Endothelial cell of umbilical vein (primary cell): Measurements from ENCODE around the gene LYRM1. TPM values are rescaled to one million over a fixed set of nuclear protein-coding genes. Genes with fewer than 3 reads are reported as not detected.

Source experiments
- BruUV-seq: library from RNA; stranded (reverse); fragments of 400-500 nt; replicated peaks from 2 replicates; lab custom pipeline; 2021; lab: Mats Ljungman, UMichigan
- CTCF ChIA-PET: fragments of 300-600, 350-600 bp; sonication (Branson Sonifier 250); formaldehyde crosslinking; loops from one replicate; lab custom pipeline; 2021; ENCODE audit warnings: antibody characterized with exemption, inconsistent platforms; lab: Charles Lee
- POLR2A ChIA-PET: fragments of 300-600, 350-600 bp; sonication (Branson Sonifier 250); formaldehyde crosslinking; loops from one replicate; lab custom pipeline; 2021; ENCODE audit warnings: antibody characterized with exemption, inconsistent platforms; lab: Charles Lee
- DNase-seq: peaks from one replicate; pipeline ENCODE4 v3.0.0-alpha.2; 2011; ENCODE audit warnings: low read depth, low spot score
- FAIRE-seq: peaks from 2 replicates; lab custom pipeline; 2011; peaks lifted over from hg19 to GRCh38; lab: Jason Lieb, UNC
- H2AFZ ChIP-seq: 2 replicates; pipeline ENCODE4 v1.6.0; 2012; ENCODE audit warnings: low read depth, low read length, control low read depth, inconsistent platforms
- H3K27ac ChIP-seq: 2 replicates; pipeline ENCODE4 v1.5.1; 2011; ENCODE audit warnings: low read depth, mild to moderate bottlenecking, control low read depth, low read length, moderate library complexity; ENCODE audit not compliant: insufficient read depth
- H3K27me3 ChIP-seq, 2 experiments: 2 replicates each; pipeline versions ENCODE4 v1.6.0 to v1.6.1; 2011; ENCODE audit warnings: low read length in 2 of 2, mixed read lengths in 1 of 2; ENCODE audit not compliant: control insufficient read depth in 2 of 2, insufficient read depth in 2 of 2
- H3K36me3 ChIP-seq, 2 experiments: 2 replicates in 1 of 2; 3 replicates in 1 of 2; pipeline ENCODE4 v1.5.1; 2011; ENCODE audit warnings: low read length in 2 of 2, mild to moderate bottlenecking in 1 of 2, moderate library complexity in 1 of 2; ENCODE audit not compliant: control insufficient read depth in 2 of 2, insufficient read depth in 2 of 2; ENCODE audit errors: extremely low read depth in 1 of 2
- H3K4me1 ChIP-seq: 3 replicates; pipeline ENCODE4 v1.5.1; 2011; ENCODE audit warnings: mild to moderate bottlenecking, low read length; ENCODE audit not compliant: control insufficient read depth, insufficient read depth; ENCODE audit errors: extremely low read depth
- H3K4me2 ChIP-seq: 2 replicates; pipeline ENCODE4 v1.6.1; 2011; ENCODE audit warnings: low read length, control low read depth, mixed read lengths; ENCODE audit not compliant: insufficient read depth
- H3K4me3 ChIP-seq, 3 experiments: fragments of 200-600 bp in 1 of 3; sonication (generic), shearing (Covaris generic) in 1 of 3; replicated peaks in 1 of 3; 2 replicates each; pipeline ENCODE4 v1.5.1; 2011 to 2016; ENCODE audit warnings: control low read depth in 3 of 3, low read length in 3 of 3, mild to moderate bottlenecking in 2 of 3, inconsistent platforms in 1 of 3, low read depth in 1 of 3, moderate library complexity in 1 of 3; ENCODE audit not compliant: insufficient read depth in 1 of 3
- H3K79me2 ChIP-seq: 2 replicates; pipeline ENCODE4 v1.6.0; 2012; ENCODE audit warnings: low read length, inconsistent platforms; ENCODE audit not compliant: control insufficient read depth, insufficient read depth
- H3K9ac ChIP-seq: replicated peaks from 2 replicates; pipeline ENCODE3; 2011; ENCODE audit warnings: low read length, control low read depth; ENCODE audit not compliant: insufficient read depth; ENCODE audit errors: extremely low read depth
- H3K9me1 ChIP-seq: replicated peaks from 3 replicates; pipeline ENCODE4 v1.6.0; 2011; ENCODE audit warnings: mild to moderate bottlenecking, low read length; ENCODE audit not compliant: control insufficient read depth, insufficient read depth; ENCODE audit errors: extremely low read depth
- H3K9me3 ChIP-seq: replicated peaks from 2 replicates; pipeline ENCODE4 v1.5.1; 2012; ENCODE audit warnings: low read length, inconsistent platforms; ENCODE audit not compliant: control insufficient read depth, insufficient read depth
- H4K20me1 ChIP-seq: replicated peaks from 2 replicates; pipeline ENCODE3; 2011; ENCODE audit warnings: mild to moderate bottlenecking, low read length; ENCODE audit not compliant: control insufficient read depth, insufficient read depth; ENCODE audit errors: extremely low read depth
- CTCF ChIP-seq, 2 donors: IDR thresholded peaks; 1 replicate in 1 of 2; 2 replicates in 1 of 2; pipeline ENCODE4 v1.5.1; 2011; ENCODE audit warnings: low read length in 2 of 2, mild to moderate bottlenecking in 2 of 2, moderate library complexity in 2 of 2, control low read depth in 1 of 2, inconsistent platforms in 1 of 2, low read depth in 1 of 2; ENCODE audit not compliant: insufficient read depth in 1 of 2; ENCODE audit errors: extremely low read depth in 1 of 2
- EZH2 ChIP-seq: IDR thresholded peaks from 2 replicates; pipeline ENCODE4 v1.6.1; 2012; ENCODE audit warnings: borderline replicate concordance, low read depth, mild to moderate bottlenecking, moderate library complexity, low read length, inconsistent platforms; ENCODE audit not compliant: severe bottlenecking
- FOS ChIP-seq: IDR thresholded peaks from 2 replicates; pipeline ENCODE4 v1.6.1; 2011; ENCODE audit warnings: mild to moderate bottlenecking, low read length, moderate library complexity, borderline replicate concordance; ENCODE audit not compliant: insufficient read depth
- GATA2 ChIP-seq: IDR thresholded peaks from 2 replicates; pipeline ENCODE4 v1.7.0; 2011; ENCODE audit warnings: low read depth, mild to moderate bottlenecking, moderate library complexity, mixed read lengths, low read length; ENCODE audit not compliant: insufficient read length, insufficient read depth
- JUN ChIP-seq: IDR thresholded peaks from 2 replicates; pipeline ENCODE4 v1.6.1; 2011; ENCODE audit warnings: borderline replicate concordance, low read depth; ENCODE audit not compliant: insufficient read length, insufficient read depth
- MYC ChIP-seq: IDR thresholded peaks from one replicate; pipeline ENCODE4 v1.6.1; 2011; ENCODE audit warnings: mild to moderate bottlenecking, low read depth, low read length
- POLR2A ChIP-seq: IDR thresholded peaks from 2 replicates; pipeline ENCODE4 v1.6.1; 2012; ENCODE audit warnings: low read depth, mild to moderate bottlenecking, control low read depth, low read length
- POLR2AphosphoS5 ChIP-seq: IDR thresholded peaks from 2 replicates; pipeline ENCODE4 v1.6.1; 2012; ENCODE audit warnings: low read depth, mild to moderate bottlenecking, control low read depth, low read length, moderate library complexity; ENCODE audit not compliant: insufficient read depth
- dilution Hi-C: fragments of 300-500 bp; cut with MboI; formaldehyde crosslinking; loops from one replicate; pipeline ENCODE4 v1.15.0; 2019; ENCODE audit warnings: low sequenced_read_pairs; ENCODE audit not compliant: extremely low pct_ligation_motif_present
- intact Hi-C: fragments of 100-400 bp; cut with micrococcal nuclease; formaldehyde crosslinking; loops from one replicate; pipeline ENCODE4 v1.10.0; 2022
- polyA plus RNA-seq, 4 experiments: library from polyadenylated mRNA; depleted of rRNA in 3 of 4; stranded (reverse) in 3 of 4; unstranded in 1 of 4; fragments of >200 nt; gene quantifications; 2 replicates each; pipeline versions ENCODE4 v1.2.1 to v1.2.3, GENCODE V29; 2011 to 2012; ENCODE audit warnings: missing spikeins in 1 of 4
- total RNA-seq: library from RNA; stranded (reverse); gene quantifications from 2 replicates; pipeline ENCODE4 v1.2.3, GENCODE V29; 2021

LYRM1 gene
- total and polyA plus RNA-seq, 2 donors (not counting 3 experiments of a cell fraction or from before 2014, with no cell fraction given), result 20.4 to 28.4 TPM

DNA sequence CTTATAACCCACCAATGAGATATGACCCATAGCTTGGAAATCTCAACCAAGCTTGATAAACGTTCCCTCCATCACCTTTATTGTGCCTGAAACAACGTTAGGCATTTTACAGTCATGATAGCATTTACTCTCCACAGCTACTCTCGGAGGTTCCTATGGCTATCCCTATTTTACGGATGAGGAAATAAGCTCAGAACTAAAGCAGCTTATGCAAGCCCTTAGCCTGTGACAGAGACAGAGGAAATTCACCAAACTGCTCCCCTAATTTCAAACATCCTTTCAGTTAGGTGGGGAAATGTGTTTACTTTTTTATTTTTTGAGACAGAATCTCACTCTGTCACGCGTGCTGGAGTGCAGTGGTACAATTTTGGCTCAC, 19.1 kb upstream of the LYRM1 start:
- H3K4me3 ChIP-seq, result no peak overlapping the region
- TF ChIP-seq POLR2A (no peak), JUN (no peak), POLR2AphosphoS5 (no peak), GATA2 (no peak), EZH2 (no peak), CTCF (IDR thresholded peaks at IDR 0.05; ENCODE audit: extremely low read depth in 1 of 2, insufficient read depth in 1 of 2, low read depth in 1 of 2, low read length in 2 of 2) (no peak), MYC (no peak), FOS (no peak)
- H3K9me1 ChIP-seq, result no peaks in the 10 kb centered on the region
- H3K4me1 ChIP-seq, result peaks cover 24% of the 10 kb centered on the region
- ChIA-PET POLR2A (no interaction called here), CTCF (interaction anchor here (1.6 kb wide), 1 partner anchor 31 kb away, joined by 5 read pairs; no protein-coding TSS in a partner anchor)
- H3K27ac ChIP-seq, result no peak overlapping the region
- dilution Hi-C loops, result no loop called here
- H3K9me3 ChIP-seq, result no peaks in the 10 kb centered on the region
- no TSS peak for BruUV-seq
- no peak overlapping the region for H3K9ac ChIP-seq
- peaks cover 2 to 7% of the 10 kb centered on the region in 2 experiments for H3K36me3 ChIP-seq
- H3K79me2 ChIP-seq, result peaks cover 91% of the 10 kb centered on the region
- DNase-seq (no peak), FAIRE-seq (no peak)
- H3K4me2 ChIP-seq, result no peak overlapping the region
- H2AFZ ChIP-seq, result no peak overlapping the region
- no peaks in the 10 kb centered on the region for H3K27me3 ChIP-seq
- intact Hi-C loops, result no loop called here
- peaks cover 7% of the 10 kb centered on the region for H4K20me1 ChIP-seq
